A549 (cell line): ENCODE data around the gene JAZF1. TPM values are rescaled to one million over a fixed set of nuclear protein-coding genes. Genes with fewer than 3 reads are reported as not detected.

ENCODE experiments used
- ATAC-seq, 2 experiments: fragments of 200-7000 bp in 1 of 2; fragments of >200 bp in 1 of 2; cut with Nextera tagmentation in 1 of 2; cut with Tn5 transposase in 1 of 2; 3 replicates each; pipeline versions ENCODE4 v1.8.0 to v1.9.1; 2018 to 2020; ENCODE audit warnings: mild to moderate bottlenecking in 1 of 2, moderate library complexity in 1 of 2
- CTCF ChIA-PET: fragments of 300-600 bp; sonication (Branson Sonifier 250); formaldehyde crosslinking; extraction: SDS; loops from one replicate; lab custom pipeline; 2021; ENCODE audit warnings: antibody characterized with exemption, inconsistent platforms; lab: Yijun Ruan, JAX
- POLR2A ChIA-PET: fragments of 350-600 bp; formaldehyde crosslinking; extraction: SDS; loops from one replicate; lab custom pipeline; 2021; ENCODE audit warnings: antibody characterized with exemption, inconsistent platforms; lab: Yijun Ruan, JAX
- DNase-seq, 2 experiments: peaks; one replicate each; pipeline versions ENCODE4 v3.0.0 to v3.0.0-alpha.2; 2011 to 2016; ENCODE audit warnings: low read depth in 1 of 2, low spot score in 1 of 2
- FAIRE-seq: peaks from 2 replicates; lab custom pipeline; 2011; peaks lifted over from hg19 to GRCh38; lab: Jason Lieb, UNC
- H3K27ac ChIP-seq, 2 experiments: fragments of >200 bp; sonication (Bioruptor Twin); formaldehyde crosslinking; 3 replicates each; pipeline ENCODE4 v1.5.1; 2016 to 2017
- H3K4me1 ChIP-seq: fragments of >200 bp; sonication (Bioruptor Twin); formaldehyde crosslinking; 3 replicates; pipeline ENCODE4 v1.6.1; 2016
- H3K4me2 ChIP-seq: fragments of >200 bp; sonication (Bioruptor Twin); formaldehyde crosslinking; 3 replicates; pipeline ENCODE4 v1.6.1; 2016
- H3K4me3 ChIP-seq: fragments of >200 bp; sonication (Bioruptor Twin); formaldehyde crosslinking; 3 replicates; pipeline ENCODE4 v1.5.1; 2016
- H3K9me3 ChIP-seq: fragments of >200 bp; sonication (Bioruptor Twin); formaldehyde crosslinking; 3 replicates; pipeline ENCODE4 v1.6.1; 2016
- ATOH8 ChIP-seq: fragments of 250-450 bp; sonication (Bioruptor Pico); IDR thresholded peaks from 2 replicates; pipeline ENCODE4 v1.5.0; 2020; ENCODE audit warnings: low read depth, mild to moderate bottlenecking, moderate library complexity
- BCL3 ChIP-seq: fragments of >200 bp; sonication (Bioruptor Twin); formaldehyde crosslinking; IDR thresholded peaks from 3 replicates; pipeline ENCODE4 v1.6.1; 2016
- CBX2 ChIP-seq: fragments of 200-600 bp; sonication (generic); IDR thresholded peaks from 2 replicates; pipeline ENCODE4 v1.6.1; 2016; ENCODE audit warnings: low read depth, mild to moderate bottlenecking, borderline replicate concordance
- CBX8 ChIP-seq: fragments of 200-600 bp; sonication (generic); IDR thresholded peaks from 2 replicates; pipeline ENCODE4 v1.6.1; 2016
- CEBPB ChIP-seq, 2 experiments: fragments of >200 bp in 1 of 2; sonication (Bioruptor Twin) in 1 of 2; formaldehyde crosslinking in 1 of 2; IDR thresholded peaks; 2 replicates each; pipeline ENCODE4 v1.6.1; 2012 to 2016
- CHD4 ChIP-seq: fragments of 200-600 bp; sonication (generic); IDR thresholded peaks from 2 replicates; pipeline ENCODE4 v1.6.1; 2016; ENCODE audit warnings: antibody characterized with exemption, mild to moderate bottlenecking, borderline replicate concordance
- E2F6 ChIP-seq: IDR thresholded peaks from 2 replicates; pipeline ENCODE4 v1.6.1; 2012; ENCODE audit warnings: low read depth, borderline replicate concordance
- EHF ChIP-seq: fragments of 250-450 bp; sonication (Bioruptor Pico); IDR thresholded peaks from 2 replicates; pipeline ENCODE4 v1.5.0; 2020; ENCODE audit warnings: mild to moderate bottlenecking
- EP300 ChIP-seq, 2 experiments: fragments of >200 bp; sonication (Bioruptor Twin); formaldehyde crosslinking; IDR thresholded peaks; 2 replicates in 1 of 2; 3 replicates in 1 of 2; pipeline ENCODE4 v1.6.1; 2016 to 2017
- ESRRA ChIP-seq: fragments of 150-350 bp; IDR thresholded peaks from 2 replicates; pipeline ENCODE4 v1.6.1; 2014; ENCODE audit warnings: mild to moderate bottlenecking, low read length, borderline replicate concordance
- FOSB ChIP-seq: fragments of 250-450 bp; sonication (Bioruptor Pico); IDR thresholded peaks from 2 replicates; pipeline ENCODE4 v1.5.0; 2020; ENCODE audit warnings: mild to moderate bottlenecking, moderate library complexity
- FOSL2 ChIP-seq, 2 experiments: fragments of 450-650 bp in 1 of 2; fragments of >200 bp in 1 of 2; sonication (Bioruptor Twin) in 1 of 2; formaldehyde crosslinking; IDR thresholded peaks; 2 replicates each; pipeline versions ENCODE4 v1.5.0 to v1.6.1; 2016 to 2020; ENCODE audit warnings: mild to moderate bottlenecking in 1 of 2, moderate library complexity in 1 of 2
- GATA3 ChIP-seq: IDR thresholded peaks from 2 replicates; pipeline ENCODE4 v1.6.1; 2012; ENCODE audit warnings: borderline replicate concordance
- HDAC2 ChIP-seq: fragments of 200-600 bp; sonication (generic); IDR thresholded peaks from 2 replicates; pipeline ENCODE4 v1.6.1; 2016
- HES2 ChIP-seq: fragments of >200 bp; sonication (Bioruptor Twin); formaldehyde crosslinking; IDR thresholded peaks from 2 replicates; pipeline ENCODE4 v1.6.1; 2016
- JUN ChIP-seq, 2 experiments: fragments of >200 bp; sonication (Bioruptor Twin); formaldehyde crosslinking; IDR thresholded peaks; 2 replicates in 1 of 2; 3 replicates in 1 of 2; pipeline ENCODE4 v1.6.1; 2016 to 2017
- JUNB ChIP-seq: fragments of >200 bp; sonication (Bioruptor Twin); formaldehyde crosslinking; IDR thresholded peaks from 2 replicates; pipeline ENCODE4 v1.6.1; 2016
- KDM1A ChIP-seq: fragments of 200-600 bp; sonication (generic); IDR thresholded peaks from 2 replicates; pipeline ENCODE4 v1.6.1; 2016; ENCODE audit warnings: low read depth, mild to moderate bottlenecking
- KDM5A ChIP-seq: fragments of 200-600 bp; sonication (generic); IDR thresholded peaks from 2 replicates; pipeline ENCODE4 v1.6.1; 2016; ENCODE audit warnings: antibody characterized with exemption, mild to moderate bottlenecking
- MAFK ChIP-seq: fragments of 450-650 bp; IDR thresholded peaks from 2 replicates; pipeline ENCODE4 v1.6.1; 2014; ENCODE audit not compliant: partially characterized antibody
- MAZ ChIP-seq: fragments of 150-350 bp; IDR thresholded peaks from 2 replicates; pipeline ENCODE4 v1.6.1; 2014; ENCODE audit warnings: antibody characterized with exemption, low read depth, low read length, borderline replicate concordance
- MYC ChIP-seq: IDR thresholded peaks from 2 replicates; pipeline ENCODE4 v1.6.1; 2012; ENCODE audit warnings: mild to moderate bottlenecking, inconsistent platforms, low read length, improper control_type of control experiment, borderline replicate concordance
- NPAS2 ChIP-seq: fragments of 250-450 bp; sonication (Bioruptor Pico); IDR thresholded peaks from 2 replicates; pipeline ENCODE4 v1.8.0; 2022; ENCODE audit warnings: mild to moderate bottlenecking, moderate library complexity, borderline replicate concordance
- PHF8 ChIP-seq: fragments of 200-600 bp; sonication (generic); IDR thresholded peaks from 2 replicates; pipeline ENCODE4 v1.6.1; 2016; ENCODE audit warnings: low read depth, mild to moderate bottlenecking, antibody characterized with exemption, moderate library complexity, borderline replicate concordance
- POLR2AphosphoS2 ChIP-seq: conservative IDR thresholded peaks from 2 replicates; pipeline ENCODE4 v1.6.1; 2012; ENCODE audit warnings: low read length, improper control_type of control experiment, inconsistent platforms
- RAD21 ChIP-seq, 2 experiments: fragments of >200 bp in 1 of 2; sonication (Bioruptor Twin) in 1 of 2; formaldehyde crosslinking in 1 of 2; IDR thresholded peaks in 1 of 2; conservative IDR thresholded peaks in 1 of 2; 2 replicates in 1 of 2; 3 replicates in 1 of 2; pipeline ENCODE4 v1.6.1; 2012 to 2018; ENCODE audit warnings: inconsistent platforms in 1 of 2
- SMC3 ChIP-seq: fragments of >200 bp; sonication (Bioruptor Twin); formaldehyde crosslinking; IDR thresholded peaks from 3 replicates; pipeline ENCODE4 v1.6.1; 2018; ENCODE audit warnings: inconsistent platforms
- SREBF2 ChIP-seq: fragments of 450-650 bp; IDR thresholded peaks from 2 replicates; pipeline ENCODE4 v1.6.1; 2014; ENCODE audit warnings: mild to moderate bottlenecking, moderate library complexity
- ZFP36 ChIP-seq: fragments of 450-650 bp; IDR thresholded peaks from 2 replicates; pipeline ENCODE4 v1.6.1; 2014; ENCODE audit warnings: borderline replicate concordance; ENCODE audit not compliant: partially characterized antibody
- ZNF302 ChIP-seq: fragments of 250-450 bp; sonication (Bioruptor Pico); IDR thresholded peaks from 2 replicates; pipeline ENCODE4 v1.9.0; 2021; ENCODE audit warnings: inconsistent platforms, mild to moderate bottlenecking, moderate library complexity
- WGBS: methylation state at CpG from one replicate; pipeline ENCODE4 v1.1.6; 2017; ENCODE audit errors: missing lambda C conversion rate; 5-methylcytosine and 5-hydroxymethylcytosine counted together
- polyA plus RNA-seq, 4 experiments: library from polyadenylated mRNA; depleted of rRNA in 3 of 4; stranded (reverse); fragments of >200 nt; fragmentation: RNase III in 1 of 4; extraction: RNeasy Plus Mini Kit Qiagen cat#74134 plus additional on column Dnase treatment in 1 of 4; gene quantifications; 2 replicates in 3 of 4; 3 replicates in 1 of 4; pipeline ENCODE4 v1.2.3, GENCODE V29; 2011 to 2017

Gene JAZF1
- polyA plus RNA-seq, 2 of the 4 experiments (the other 2 are of a cell fraction): 1.9 to 2.8 TPM

- Histone ChIP-seq H3K9me3 (no peaks in the 10 kb centered on the region), H3K4me2 (no peak overlapping the region), H3K4me1 (no peaks in the 10 kb centered on the region), H3K4me3 (no peak overlapping the region), H3K27ac (no peak overlapping the region)
- FAIRE-seq (no peak), DNase-seq (no peak), ATAC-seq (no peak)
- ChIA-PET POLR2A (no interaction called here), CTCF (interaction anchor here (0.6 kb wide), 1 partner anchor 20 kb away, joined by 3 read pairs; no protein-coding TSS in a partner anchor)
- TF ChIP-seq SMC3: no peak
- TF ChIP-seq NPAS2 (CRISPR knock-in tag): no peak
- no peak for TF ChIP-seq ZFP36
- WGBS: 11% methylated on average over 1 of the region's 1 CpG
Measured at GRCh38 chr7:28207486-28208158, 27.0 kb upstream of the JAZF1 start.

GRCh38 chr7:28205506-28205905 lies 24.9 kb upstream of the JAZF1 start:
- H3K27ac ChIP-seq: no peak overlapping the region
- TF ChIP-seq FOSL2 (IDR thresholded peaks at IDR 0.05): no peak
- no peak for TF ChIP-seq FOSL2 (CRISPR knock-in tag; IDR thresholded peaks at IDR 0.05)
- TF ChIP-seq SMC3: no peak
- no peak for TF ChIP-seq POLR2AphosphoS2
- no peak for TF ChIP-seq PHF8
- TF ChIP-seq CEBPB (IDR thresholded peaks at IDR 0.05): no peak
- no peak for TF ChIP-seq EHF (CRISPR knock-in tag)
- TF ChIP-seq MAZ: no peak
- TF ChIP-seq RAD21 (conservative IDR thresholded peaks at IDR 0.05 in 1 of 2, IDR thresholded peaks at IDR 0.05 in 1 of 2): no peak
- TF ChIP-seq CBX2: no peak
- no peak for TF ChIP-seq EP300 (IDR thresholded peaks at IDR 0.05)
- TF ChIP-seq ZNF302 (CRISPR knock-in tag): no peak
- no peak for TF ChIP-seq HES2
- no peak for TF ChIP-seq JUNB
- no peak for TF ChIP-seq ZFP36
- no peak for TF ChIP-seq ATOH8 (CRISPR knock-in tag)
- no peaks in the 10 kb centered on the region for H3K4me1 ChIP-seq
- DNase-seq (no peak), ATAC-seq (peak; percentile 35 to 47; a peak in 3 of 6 replicates), FAIRE-seq (no peak)
- H3K4me3 ChIP-seq: no peak overlapping the region
- POLR2A ChIA-PET: no interaction called here
- H3K4me2 ChIP-seq: no peak overlapping the region
- 49% methylated on average over 3 of the region's 3 CpGs for WGBS
- H3K9me3 ChIP-seq: no peaks in the 10 kb centered on the region
- CTCF ChIA-PET: no interaction called here

GRCh38 chr7:28203508-28204240 lies 23.1 kb upstream of the JAZF1 start:
- ChIA-PET CTCF (no interaction called here), POLR2A (no interaction called here)
- no peak overlapping the region for H3K4me3 ChIP-seq
- no peak for ATAC-seq
- WGBS: 73% methylated on average over 5 of the region's 5 CpGs
- no peak overlapping the region for H3K27ac ChIP-seq
- no peaks in the 10 kb centered on the region for H3K9me3 ChIP-seq
- H3K4me1 ChIP-seq: no peaks in the 10 kb centered on the region
- DNase-seq: no peak
- H3K4me2 ChIP-seq: no peak overlapping the region
- FAIRE-seq: no peak
- no peak for TF ChIP-seq NPAS2 (CRISPR knock-in tag)
- TF ChIP-seq MYC: no peak
- TF ChIP-seq E2F6: no peak
- TF ChIP-seq BCL3: no peak
- no peak for TF ChIP-seq KDM1A
- no peak for TF ChIP-seq MAFK
- TF ChIP-seq KDM5A: no peak
- no peak for TF ChIP-seq FOSB (CRISPR knock-in tag)
- no peak for TF ChIP-seq GATA3
- no peak for TF ChIP-seq ATOH8 (CRISPR knock-in tag)
- TF ChIP-seq ESRRA: no peak
- TF ChIP-seq CBX8: no peak
- no peak for TF ChIP-seq SREBF2
- TF ChIP-seq CHD4: no peak
- no peak for TF ChIP-seq HDAC2
- TF ChIP-seq JUN (IDR thresholded peaks at IDR 0.05): no peak
